H9 (cell line): ENCODE measurements around the gene G3BP2. TPM values are rescaled to one million over a fixed set of nuclear protein-coding genes. Genes with fewer than 3 reads are reported as not detected.

Experiments used
- DNase-seq: peaks from one replicate; pipeline ENCODE4 v3.0.0-alpha.2; 2017
- H2AFZ ChIP-seq: one replicate; pipeline ENCODE4 v1.6.1; 2013; ENCODE audit warnings: mild to moderate bottlenecking, low read length, control low read depth, moderate library complexity
- H2AK5ac ChIP-seq: 2 replicates; pipeline ENCODE4 v1.6.1; 2013; ENCODE audit warnings: low read length, control low read depth, mixed read lengths; ENCODE audit not compliant: insufficient read length
- H2BK120ac ChIP-seq: one replicate; pipeline ENCODE4 v1.6.1; 2013; ENCODE audit warnings: low read depth, mild to moderate bottlenecking, low read length, control low read depth, inconsistent platforms; ENCODE audit not compliant: poor library complexity, severe bottlenecking
- H2BK12ac ChIP-seq: 2 replicates; pipeline ENCODE4 v1.6.1; 2013; ENCODE audit warnings: low read length, control low read depth, mixed read lengths, low read depth; ENCODE audit not compliant: insufficient read length
- H2BK15ac ChIP-seq: 2 replicates; pipeline ENCODE4 v1.6.1; 2013; ENCODE audit warnings: low read depth, low read length, control low read depth
- H2BK20ac ChIP-seq: one replicate; pipeline ENCODE4 v1.6.1; 2013; ENCODE audit warnings: low read depth, mild to moderate bottlenecking, low read length, control low read depth, inconsistent platforms; ENCODE audit not compliant: poor library complexity, severe bottlenecking
- H2BK5ac ChIP-seq: 2 replicates; pipeline ENCODE4 v1.6.1; 2013; ENCODE audit warnings: low read length, control low read depth, mixed read lengths; ENCODE audit not compliant: insufficient read length
- H3K14ac ChIP-seq: 2 replicates; pipeline ENCODE4 v1.6.1; 2013; ENCODE audit warnings: low read length, control low read depth; ENCODE audit not compliant: insufficient read depth
- H3K18ac ChIP-seq: 2 replicates; pipeline ENCODE4 v1.6.1; 2013; ENCODE audit warnings: low read depth, mild to moderate bottlenecking, mixed read lengths, low read length, control low read depth; ENCODE audit not compliant: insufficient read length
- H3K23ac ChIP-seq: 2 replicates; pipeline ENCODE4 v1.6.1; 2013; ENCODE audit warnings: low read length, control low read depth, mixed read lengths, low read depth; ENCODE audit not compliant: insufficient read length
- H3K23me2 ChIP-seq: 2 replicates; pipeline ENCODE4 v1.6.1; 2013; ENCODE audit warnings: low read depth, mild to moderate bottlenecking, mixed read lengths, low read length, control low read depth; ENCODE audit not compliant: insufficient read length, poor library complexity, severe bottlenecking
- H3K27ac ChIP-seq: 2 replicates; pipeline ENCODE4 v1.5.1; 2013; ENCODE audit warnings: low read length, control low read depth, mixed read lengths, low read depth; ENCODE audit not compliant: insufficient read length
- H3K27me3 ChIP-seq: 2 replicates; pipeline ENCODE4 v1.6.1; 2013; ENCODE audit warnings: low read length, control low read depth, inconsistent platforms; ENCODE audit not compliant: insufficient read depth
- H3K4ac ChIP-seq: 2 replicates; pipeline ENCODE4 v1.6.1; 2013; ENCODE audit warnings: low read depth, mild to moderate bottlenecking, control low read depth, inconsistent platforms, low read length, moderate library complexity
- H3K4me1 ChIP-seq: 2 replicates; pipeline ENCODE4 v1.6.1; 2013; ENCODE audit warnings: low read length, control low read depth, inconsistent platforms; ENCODE audit not compliant: insufficient read depth
- H3K4me2 ChIP-seq: 2 replicates; pipeline ENCODE4 v1.6.1; 2013; ENCODE audit warnings: low read length, control low read depth, mixed read lengths; ENCODE audit not compliant: insufficient read length, insufficient read depth
- H3K56ac ChIP-seq: 2 replicates; pipeline ENCODE4 v1.6.1; 2013; ENCODE audit warnings: low read depth, mild to moderate bottlenecking, mixed read lengths, low read length, control low read depth; ENCODE audit not compliant: insufficient read length
- H3K79me1 ChIP-seq: 2 replicates; pipeline ENCODE4 v1.6.1; 2013; ENCODE audit warnings: low read depth, mild to moderate bottlenecking, moderate library complexity, low read length, control low read depth, inconsistent platforms; ENCODE audit not compliant: insufficient read depth, poor library complexity, severe bottlenecking
- H3K79me2 ChIP-seq: 2 replicates; pipeline ENCODE4 v1.6.1; 2013; ENCODE audit warnings: low read length, control low read depth, inconsistent platforms; ENCODE audit not compliant: insufficient read depth
- H3K9ac ChIP-seq: 2 replicates; pipeline ENCODE4 v1.6.1; 2013; ENCODE audit warnings: low read length, control low read depth, mixed read lengths; ENCODE audit not compliant: insufficient read length; ENCODE audit errors: extremely low read depth
- H3K9me3 ChIP-seq: one replicate; pipeline ENCODE4 v1.6.1; 2013; ENCODE audit warnings: low read depth, low read length, inconsistent platforms; ENCODE audit not compliant: control insufficient read depth
- H3T11ph ChIP-seq: one replicate; pipeline ENCODE4 v1.6.1; 2013; ENCODE audit warnings: mild to moderate bottlenecking, low read length, control low read depth, inconsistent platforms
- H4K20me1 ChIP-seq: one replicate; pipeline ENCODE4 v1.6.1; 2013; ENCODE audit not compliant: control insufficient read depth, insufficient read length, insufficient read depth
- H4K5ac ChIP-seq: 2 replicates; pipeline ENCODE4 v1.6.1; 2013; ENCODE audit warnings: low read depth, mild to moderate bottlenecking, mixed read lengths, low read length, control low read depth; ENCODE audit not compliant: insufficient read length
- H4K8ac ChIP-seq: replicated peaks from 2 replicates; pipeline ENCODE4 v1.6.1; 2013; ENCODE audit warnings: low read length, control low read depth, mixed read lengths, low read depth; ENCODE audit not compliant: insufficient read length
- H4K91ac ChIP-seq: 2 replicates; pipeline ENCODE4 v1.6.1; 2013; ENCODE audit warnings: low read depth, mild to moderate bottlenecking, moderate library complexity, mixed read lengths, low read length, control low read depth; ENCODE audit not compliant: insufficient read length
- H3K27ac Mint-ChIP-seq, 3 experiments: 2 replicates in 2 of 3; 3 replicates in 1 of 3; pipeline ENCODE4 v1.8.0; 2020 to 2021; ENCODE audit warnings: mixed read lengths in 3 of 3, mild to moderate bottlenecking in 1 of 3, moderate library complexity in 1 of 3
- H3K27me3 Mint-ChIP-seq: 2 replicates; pipeline ENCODE4 v1.8.0; 2021; ENCODE audit warnings: low read depth, mild to moderate bottlenecking, moderate library complexity, mixed read lengths
- H3K36me3 Mint-ChIP-seq, 3 experiments: 2 replicates in 2 of 3; 3 replicates in 1 of 3; pipeline ENCODE4 v1.8.0; 2020 to 2021; ENCODE audit warnings: low read depth in 3 of 3, mixed read lengths in 3 of 3; ENCODE audit not compliant: insufficient read depth in 1 of 3
- H3K4me1 Mint-ChIP-seq, 2 experiments: 2 replicates each; pipeline ENCODE4 v1.8.0; 2020; ENCODE audit warnings: mixed read lengths in 2 of 2
- H3K4me3 Mint-ChIP-seq, 2 experiments: 2 replicates in 1 of 2; 3 replicates in 1 of 2; pipeline ENCODE4 v1.8.0; 2020 to 2021; ENCODE audit warnings: mild to moderate bottlenecking in 2 of 2, mixed read lengths in 2 of 2, moderate library complexity in 1 of 2
- H3K9me3 Mint-ChIP-seq, 2 experiments: 2 replicates in 1 of 2; 3 replicates in 1 of 2; pipeline ENCODE4 v1.8.0; 2020; ENCODE audit warnings: mild to moderate bottlenecking in 2 of 2, mixed read lengths in 2 of 2, moderate library complexity in 1 of 2
- WGBS: extraction: QIAGEN DNeasy Blood & Tissue Kit; methylation state at CpG from one replicate; pipeline ENCODE4 v1.1.7; 2013; ENCODE audit warnings: missing lambda C conversion rate, low lambda C conversion rate, mixed read lengths; ENCODE audit not compliant: insufficient read length; ENCODE audit errors: extremely low coverage; 5-methylcytosine and 5-hydroxymethylcytosine counted together
- total RNA-seq: library from RNA; stranded (reverse); gene quantifications from 2 replicates; pipeline ENCODE4 v1.2.1, GENCODE V29; 2021
- TF ChIP-seq, protein P1 (sequence below): fragments of 200-600 bp; sonication (generic); conservative IDR thresholded peaks from 3 replicates; pipeline ENCODE4 v1.8.0; 2021; ENCODE audit warnings: antibody characterized with exemption, mild to moderate bottlenecking

G3BP2 gene
- total RNA-seq, 1 experiment from 2014 or later, result 405 TPM

DNA sequence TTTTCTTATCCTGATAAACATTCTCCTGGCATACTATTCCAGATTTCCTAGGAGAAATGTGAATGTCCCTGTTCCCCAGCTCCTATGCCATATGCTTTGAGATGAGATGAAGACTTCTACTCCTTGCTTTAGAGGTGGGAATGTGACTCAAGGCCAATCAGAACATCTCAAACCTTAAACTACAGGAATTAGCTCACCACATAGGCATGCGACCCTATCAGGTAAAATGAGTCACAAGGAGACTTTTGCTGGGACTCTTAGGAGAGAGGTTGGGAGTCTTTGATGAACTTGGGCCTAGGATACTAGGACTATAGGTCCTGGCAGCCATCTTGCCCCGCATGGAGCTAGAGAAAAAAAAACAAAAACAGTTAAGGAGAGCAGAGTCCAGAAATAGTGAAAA is 45.3 kb upstream of the G3BP2 start:
- Histone ChIP-seq H2BK5ac (no peak overlapping the region), H3K27ac (no peak overlapping the region), H3K14ac (no peak overlapping the region), H3K79me1 (no peaks in the 10 kb centered on the region), H3K4me1 (no peaks in the 10 kb centered on the region; the same call in 1 of the 2 replicates), H2AK5ac (no peak overlapping the region), H4K20me1 (no peaks in the 10 kb centered on the region), H3K56ac (no peak overlapping the region), H3K27me3 (no peaks in the 10 kb centered on the region), H4K8ac (no peak overlapping the region), H2BK20ac (no peak overlapping the region), H3K9ac (no peak overlapping the region), H3T11ph (no peak overlapping the region), H3K4me2 (no peak overlapping the region), H3K4ac (no peak overlapping the region), H4K91ac (no peak overlapping the region), H3K18ac (no peak overlapping the region), H3K23ac (no peak overlapping the region), H2BK15ac (no peak overlapping the region), H2BK12ac (no peak overlapping the region), H4K5ac (no peak overlapping the region), H2BK120ac (no peak overlapping the region), H3K79me2 (peaks cover 27% of the 10 kb centered on the region; the same call in 1 of the 2 replicates), H3K9me3 (no peaks in the 10 kb centered on the region), H3K23me2 (no peaks in the 10 kb centered on the region), H2AFZ (no peak overlapping the region)
- Mint-ChIP-seq H3K36me3 (peaks cover 16 to 44% (median 43%) of the 10 kb centered on the region in 3 experiments), H3K9me3 (no peaks in the 10 kb centered on the region), H3K27me3 (no peaks in the 10 kb centered on the region), H3K4me3 (no peak overlapping the region), H3K27ac (peak overlapping the region in 2 of 3 experiments; percentile 49 to 77; a peak in 2 of 7 replicates), H3K4me1 (peaks cover 39 to 41% of the 10 kb centered on the region in 2 experiments)
- DNase-seq, result no peak
- TF ChIP-seq, protein P1, sequence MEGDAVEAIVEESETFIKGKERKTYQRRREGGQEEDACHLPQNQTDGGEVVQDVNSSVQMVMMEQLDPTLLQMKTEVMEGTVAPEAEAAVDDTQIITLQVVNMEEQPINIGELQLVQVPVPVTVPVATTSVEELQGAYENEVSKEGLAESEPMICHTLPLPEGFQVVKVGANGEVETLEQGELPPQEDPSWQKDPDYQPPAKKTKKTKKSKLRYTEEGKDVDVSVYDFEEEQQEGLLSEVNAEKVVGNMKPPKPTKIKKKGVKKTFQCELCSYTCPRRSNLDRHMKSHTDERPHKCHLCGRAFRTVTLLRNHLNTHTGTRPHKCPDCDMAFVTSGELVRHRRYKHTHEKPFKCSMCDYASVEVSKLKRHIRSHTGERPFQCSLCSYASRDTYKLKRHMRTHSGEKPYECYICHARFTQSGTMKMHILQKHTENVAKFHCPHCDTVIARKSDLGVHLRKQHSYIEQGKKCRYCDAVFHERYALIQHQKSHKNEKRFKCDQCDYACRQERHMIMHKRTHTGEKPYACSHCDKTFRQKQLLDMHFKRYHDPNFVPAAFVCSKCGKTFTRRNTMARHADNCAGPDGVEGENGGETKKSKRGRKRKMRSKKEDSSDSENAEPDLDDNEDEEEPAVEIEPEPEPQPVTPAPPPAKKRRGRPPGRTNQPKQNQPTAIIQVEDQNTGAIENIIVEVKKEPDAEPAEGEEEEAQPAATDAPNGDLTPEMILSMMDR, result no peak
- no CpG with 5 or more reads among the region's 2 CpGs for WGBS
